ENCODE results near the gene DGKH.

GRCh38 chr13:42066542-42066941, 18.1 kb downstream of the DGKH start:
- TF ChIP-seq, protein P1, sequence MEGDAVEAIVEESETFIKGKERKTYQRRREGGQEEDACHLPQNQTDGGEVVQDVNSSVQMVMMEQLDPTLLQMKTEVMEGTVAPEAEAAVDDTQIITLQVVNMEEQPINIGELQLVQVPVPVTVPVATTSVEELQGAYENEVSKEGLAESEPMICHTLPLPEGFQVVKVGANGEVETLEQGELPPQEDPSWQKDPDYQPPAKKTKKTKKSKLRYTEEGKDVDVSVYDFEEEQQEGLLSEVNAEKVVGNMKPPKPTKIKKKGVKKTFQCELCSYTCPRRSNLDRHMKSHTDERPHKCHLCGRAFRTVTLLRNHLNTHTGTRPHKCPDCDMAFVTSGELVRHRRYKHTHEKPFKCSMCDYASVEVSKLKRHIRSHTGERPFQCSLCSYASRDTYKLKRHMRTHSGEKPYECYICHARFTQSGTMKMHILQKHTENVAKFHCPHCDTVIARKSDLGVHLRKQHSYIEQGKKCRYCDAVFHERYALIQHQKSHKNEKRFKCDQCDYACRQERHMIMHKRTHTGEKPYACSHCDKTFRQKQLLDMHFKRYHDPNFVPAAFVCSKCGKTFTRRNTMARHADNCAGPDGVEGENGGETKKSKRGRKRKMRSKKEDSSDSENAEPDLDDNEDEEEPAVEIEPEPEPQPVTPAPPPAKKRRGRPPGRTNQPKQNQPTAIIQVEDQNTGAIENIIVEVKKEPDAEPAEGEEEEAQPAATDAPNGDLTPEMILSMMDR (IDR thresholded peaks at IDR 0.05), result no peak
- TF ChIP-seq ZFX (IDR thresholded peaks at IDR 0.05; ENCODE audit: borderline replicate concordance), result no peak
